DND-41 (cell line): ENCODE measurements around the gene TMEM94.

Experiments
- ATAC-seq: fragments of 200-7000 bp; cut with Tn5 transposase; 3 replicates; pipeline ENCODE4 v1.9.1; 2021; ENCODE audit warnings: low read depth; ENCODE audit not compliant: insufficient read depth
- DNase-seq: peaks from one replicate; pipeline ENCODE4 v3.0.0-alpha.2; 2020
- H2AFZ ChIP-seq: 2 replicates; pipeline ENCODE4 v1.6.0; 2012; ENCODE audit warnings: low read depth, low read length
- H3K27ac ChIP-seq: 2 replicates; pipeline ENCODE4 v1.5.1; 2012; ENCODE audit warnings: low read length, inconsistent platforms
- H3K27me3 ChIP-seq: fragments of 200-600 bp; sonication (generic); 2 replicates; pipeline ENCODE4 v1.6.0; 2012; ENCODE audit warnings: low read length, mild to moderate bottlenecking, inconsistent platforms; ENCODE audit not compliant: insufficient read depth, poor library complexity
- H3K36me3 ChIP-seq: 2 replicates; pipeline ENCODE4 v1.5.1; 2012; ENCODE audit warnings: low read length, inconsistent platforms; ENCODE audit not compliant: insufficient read depth
- H3K4me1 ChIP-seq: 2 replicates; pipeline ENCODE4 v1.5.1; 2012; ENCODE audit warnings: mild to moderate bottlenecking, low read length; ENCODE audit not compliant: insufficient read depth
- H3K4me2 ChIP-seq: 2 replicates; pipeline ENCODE4 v1.6.0; 2012; ENCODE audit warnings: mild to moderate bottlenecking, moderate library complexity, low read length, inconsistent platforms; ENCODE audit not compliant: insufficient read depth
- H3K4me3 ChIP-seq, 2 experiments: fragments of 200-600 bp in 1 of 2; shearing (Covaris generic) in 1 of 2; 2 replicates each; pipeline ENCODE4 v1.5.1; 2012 to 2016; ENCODE audit warnings: inconsistent platforms in 2 of 2, low read length in 2 of 2, mild to moderate bottlenecking in 2 of 2, low read depth in 1 of 2, moderate library complexity in 1 of 2
- H3K79me2 ChIP-seq: 2 replicates; pipeline ENCODE4 v1.6.0; 2012; ENCODE audit warnings: low read length, inconsistent platforms; ENCODE audit not compliant: insufficient read depth
- H3K9ac ChIP-seq: 2 replicates; pipeline ENCODE4 v1.6.0; 2012; ENCODE audit warnings: low read depth, mild to moderate bottlenecking, inconsistent platforms, low read length, moderate library complexity
- H3K9me3 ChIP-seq: 2 replicates; pipeline ENCODE4 v1.5.1; 2012; ENCODE audit warnings: low read length, moderate library complexity, mild to moderate bottlenecking, inconsistent platforms; ENCODE audit not compliant: insufficient read depth, severe bottlenecking
- H4K20me1 ChIP-seq: 2 replicates; pipeline ENCODE4 v1.6.0; 2012; ENCODE audit warnings: low read length; ENCODE audit not compliant: insufficient read depth
- CTCF ChIP-seq: IDR thresholded peaks from 2 replicates; pipeline ENCODE4 v1.5.1; 2012; ENCODE audit warnings: borderline replicate concordance, low read length, moderate library complexity, mild to moderate bottlenecking; ENCODE audit not compliant: poor library complexity, severe bottlenecking; ENCODE audit errors: extremely low read depth
- EZH2 ChIP-seq: IDR thresholded peaks from 3 replicates; pipeline ENCODE4 v1.6.1; 2012; ENCODE audit warnings: borderline replicate concordance, low read depth, mild to moderate bottlenecking, moderate library complexity, low read length, inconsistent platforms; ENCODE audit not compliant: severe bottlenecking

Gene TMEM94

GRCh38 chr17:75465039-75465438, 8.6 kb downstream of the TMEM94 start:
- TF ChIP-seq CTCF (no peak), EZH2 (no peak)
- peaks cover 77% of the 10 kb centered on the region for H3K79me2 ChIP-seq

DNA sequence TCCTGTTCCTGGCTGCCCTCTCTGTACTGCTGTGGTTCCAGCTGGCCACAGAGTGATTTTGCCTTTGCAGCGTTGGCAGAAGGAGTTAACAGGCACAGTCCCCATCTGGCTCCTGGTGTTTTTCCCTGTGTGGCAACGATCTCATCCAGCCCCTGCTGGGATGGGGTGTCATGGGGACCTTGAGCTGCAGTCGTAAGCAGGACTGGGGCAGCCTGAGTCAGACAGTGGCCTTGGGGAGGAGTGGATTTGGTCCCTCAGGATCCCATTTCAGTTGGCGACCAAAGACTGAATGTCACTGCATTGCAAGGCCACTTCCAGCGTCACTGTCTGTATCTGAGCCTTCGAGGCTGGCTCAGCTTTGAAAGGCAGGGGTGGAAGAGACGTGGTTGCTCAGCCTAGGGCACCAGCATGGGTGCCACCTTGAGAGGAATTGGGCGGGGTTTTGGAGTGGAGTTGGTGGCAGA, 11.9 kb downstream of the TMEM94 start:
- Histone ChIP-seq H2AFZ (no peak overlapping the region), H3K4me3 (no peak overlapping the region), H3K36me3 (peaks cover 32% of the 10 kb centered on the region), H3K27me3 (no peaks in the 10 kb centered on the region), H3K27ac (no peak overlapping the region), H3K79me2 (peaks cover 57% of the 10 kb centered on the region), H3K4me2 (no peak overlapping the region), H3K9me3 (no peaks in the 10 kb centered on the region), H3K4me1 (no peaks in the 10 kb centered on the region), H3K9ac (no peak overlapping the region), H4K20me1 (peaks cover 13% of the 10 kb centered on the region)
- DNase-seq, result no peak
- no peak for ATAC-seq
- TF ChIP-seq CTCF (no peak), EZH2 (no peak)

More at GRCh38 chr17:75465039-75465438, 8.6 kb downstream of the TMEM94 start:
- Histone ChIP-seq H3K36me3 (peaks cover 10% of the 10 kb centered on the region), H3K4me2 (no peak overlapping the region), H3K9me3 (no peaks in the 10 kb centered on the region), H3K27me3 (no peaks in the 10 kb centered on the region), H3K27ac (no peak overlapping the region), H2AFZ (no peak overlapping the region), H3K4me1 (no peaks in the 10 kb centered on the region), H3K4me3 (no peak overlapping the region), H3K9ac (no peak overlapping the region), H4K20me1 (peaks cover 12% of the 10 kb centered on the region)
- ATAC-seq (no peak), DNase-seq (no peak)

DNA sequence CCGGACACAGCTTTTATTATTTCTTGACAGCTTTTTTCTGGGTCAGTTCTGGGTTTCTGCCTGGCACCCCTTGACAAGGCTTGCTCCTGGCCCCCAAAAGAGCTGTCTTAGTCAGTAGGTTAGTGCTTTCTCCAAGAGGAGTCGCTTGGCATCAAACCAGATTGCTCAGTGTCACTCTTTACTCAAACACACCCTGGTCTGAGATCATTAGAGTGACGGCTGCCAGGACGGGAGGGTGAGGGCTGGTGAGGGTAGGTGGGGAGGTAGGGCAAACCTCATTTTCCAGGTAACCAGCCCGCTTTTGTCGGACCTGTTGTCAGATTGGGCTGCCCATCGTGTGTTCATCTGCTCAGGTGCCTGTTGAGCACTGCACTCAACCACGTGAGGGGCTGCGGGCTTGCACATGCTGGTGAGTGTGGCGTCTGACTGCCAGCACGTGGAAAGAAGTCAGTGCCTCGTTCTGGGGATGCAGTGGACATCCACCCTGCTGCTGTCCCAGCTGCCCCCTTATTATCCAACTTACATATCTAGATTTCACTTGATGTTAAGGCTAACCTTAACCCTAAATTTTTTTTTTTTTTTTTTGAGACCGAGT, 12.4 kb downstream of the TMEM94 start:
- Histone ChIP-seq H3K4me1 (no peaks in the 10 kb centered on the region), H3K27ac (no peak overlapping the region), H3K4me2 (no peak overlapping the region), H3K27me3 (no peaks in the 10 kb centered on the region), H4K20me1 (peaks cover 13% of the 10 kb centered on the region), H3K36me3 (peaks cover 36% of the 10 kb centered on the region), H2AFZ (no peak overlapping the region), H3K79me2 (peaks cover 52% of the 10 kb centered on the region), H3K4me3 (no peak overlapping the region), H3K9ac (no peak overlapping the region), H3K9me3 (no peaks in the 10 kb centered on the region)
- TF ChIP-seq EZH2, result no peak
- no peak for TF ChIP-seq CTCF
- DNase-seq (no peak), ATAC-seq (no peak)
